Measurements from ENCODE around the gene NIT1. TPM values are rescaled to one million over a fixed set of nuclear protein-coding genes. Genes with fewer than 3 reads are reported as not detected.

NIT1 gene
- total and polyA plus RNA-seq, 11 donors = 25.8 to 42.7 (median 34.3) TPM

- Histone ChIP-seq H3K4me3 (peak within 1 kb of the TSS in 10 of 12 donors; percentile 27 to 72 (median 43)), H3K4me1 (peaks cover 0 to 44% (median 0%) of the 10 kb centered on the region in 12 donors), H3K36me3 (peaks cover 0 to 14% (median 0%) of the 10 kb centered on the region in 9 donors), H3K27ac (peak within 1 kb of the TSS in 11 of 12 donors; percentile 13 to 95 (median 55)), H3K27me3 (peaks cover 0 to 8% (median 0%) of the 10 kb centered on the region in 9 donors), H3K9me3 (no peaks in the 10 kb centered on the region)
- peak; percentile 65 to 87 (median 75) for DNase-seq
- WGBS, 4 donors = 72 to 82% (median 76%) methylated on average over 6 to 9 of the region's 9 CpGs
- no peak for TF ChIP-seq CTCF (IDR thresholded peaks at IDR 0.05)
- ATAC-seq = peak; percentile 36 to 79 (median 67)
- intact Hi-C loops (cut with DNase I) = no loop called here
These were observed 48.1 kb upstream of the NIT1 start, which contains the start of gene ARHGAP30 for GRCh38 chr1:161069731-161070270. TSS of gene ARHGAP30 (minus strand) at chr1:161069891. CDS start at chr1:161069624, 267 bp downstream.

DNA sequence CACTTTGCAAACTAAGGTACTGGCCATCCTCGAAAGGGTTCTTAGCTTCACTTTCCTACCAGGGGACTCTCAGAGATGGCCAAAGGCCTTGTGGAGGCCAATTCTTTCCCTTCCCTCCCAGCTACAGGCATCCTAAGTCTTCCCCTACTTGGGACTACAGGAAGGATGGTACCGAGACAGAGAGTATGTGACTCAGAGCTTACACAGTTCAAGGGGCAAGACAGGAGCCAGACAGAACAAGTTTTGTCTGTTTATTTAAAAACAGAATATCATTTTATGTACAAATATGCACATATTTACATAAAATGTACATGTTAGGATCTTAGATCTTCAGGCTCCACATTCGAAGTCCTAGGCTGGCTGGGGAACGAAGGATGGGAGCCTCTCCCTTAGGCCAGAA lies 47.1 kb upstream of the NIT1 start:
- 93 to 97% (median 95%) methylated on average over 4 of the region's 4 CpGs for WGBS, 4 donors
- H3K27me3 ChIP-seq = no peaks in the 10 kb centered on the region
- no peak overlapping the region for H3K4me3 ChIP-seq
- intact Hi-C loops (cut with DNase I) = no loop called here
- TF ChIP-seq POLR2A (IDR thresholded peaks at IDR 0.05) = no peak
- peaks cover 0 to 5% (median 0%) of the 10 kb centered on the region in 9 donors for H3K36me3 ChIP-seq
- peaks cover 0 to 35% (median 0%) of the 10 kb centered on the region in 12 donors for H3K4me1 ChIP-seq
- ATAC-seq = no peak
- no peak for DNase-seq
- H3K27ac ChIP-seq = peak overlapping the region in 1 of 12 donors; percentile 95
- no peaks in the 10 kb centered on the region for H3K9me3 ChIP-seq

- Histone ChIP-seq H3K4me1 (peaks cover 0 to 24% (median 0%) of the 10 kb centered on the region in 12 donors), H3K4me3 (no peak overlapping the region), H3K9me3 (no peaks in the 10 kb centered on the region), H3K36me3 (no peaks in the 10 kb centered on the region), H3K27me3 (no peaks in the 10 kb centered on the region), H3K27ac (no peak overlapping the region)
- 62 to 81% (median 70%) methylated on average over 9 of the region's 9 CpGs for WGBS, 4 donors
- intact Hi-C loops (cut with DNase I) = no loop called here
- TF ChIP-seq POLR2A (IDR thresholded peaks at IDR 0.05) = no peak
- peak; percentile 21 to 65 (median 50) for TF ChIP-seq CTCF (IDR thresholded peaks at IDR 0.05)
- DNase-seq = peak; percentile 42 to 77 (median 64)
- peak in 1 of 4 donors; percentile 61 for ATAC-seq
These were observed 46.0 kb upstream of the NIT1 start for GRCh38 chr1:161071886-161072371.

GRCh38 chr1:161072751-161073449 lies 45.0 kb upstream of the NIT1 start:
- DNase-seq (no peak), ATAC-seq (no peak)
- Histone ChIP-seq H3K9me3 (no peaks in the 10 kb centered on the region), H3K36me3 (no peaks in the 10 kb centered on the region), H3K4me1 (peaks cover 0 to 16% (median 0%) of the 10 kb centered on the region in 12 donors), H3K27me3 (no peaks in the 10 kb centered on the region), H3K4me3 (no peak overlapping the region), H3K27ac (no peak overlapping the region)
- TF ChIP-seq POLR2A (IDR thresholded peaks at IDR 0.05) = no peak
- TF ChIP-seq CTCF (IDR thresholded peaks at IDR 0.05) = no peak
- intact Hi-C loops (cut with DNase I) = no loop called here
- WGBS, 4 donors = 91 to 96% (median 94%) methylated on average over 19 of the region's 19 CpGs
